SU-DHL-6 (cell line): Measurements from ENCODE around the gene XKR8.

Experiments used
- H2AFZ ChIP-seq: fragments of 200-600 bp; sonication (generic); 2 replicates; pipeline ENCODE4 v1.6.1; 2014; ENCODE audit warnings: low read depth, mild to moderate bottlenecking, moderate library complexity, mixed read lengths, antibody characterized with exemption, low read length; ENCODE audit not compliant: severe bottlenecking
- H3F3A ChIP-seq: fragments of 200-600 bp; shearing (Covaris generic); 2 replicates; pipeline ENCODE4 v1.6.0; 2016; ENCODE audit warnings: antibody characterized with exemption, mild to moderate bottlenecking; ENCODE audit not compliant: insufficient read depth
- H3K27ac ChIP-seq: fragments of 200-600 bp; sonication (generic); 2 replicates; pipeline ENCODE4 v1.5.1; 2016; ENCODE audit warnings: low read depth, mild to moderate bottlenecking, low read length, moderate library complexity, mixed read lengths
- H3K27me3 ChIP-seq: fragments of 200-600 bp; sonication (generic), shearing (Covaris generic); 2 replicates; pipeline ENCODE4 v1.6.0; 2014; ENCODE audit warnings: mild to moderate bottlenecking, low read length
- H3K36me3 ChIP-seq: fragments of 200-600 bp; sonication (generic); 2 replicates; pipeline ENCODE4 v1.6.1; 2014; ENCODE audit warnings: mild to moderate bottlenecking, low read length, mixed read lengths
- H3K4me2 ChIP-seq: fragments of 300-600, 200-600 bp; shearing (Covaris generic), sonication (generic); 2 replicates; pipeline ENCODE4 v1.6.0; 2014; ENCODE audit warnings: low read length, low read depth, mild to moderate bottlenecking; ENCODE audit not compliant: poor library complexity, severe bottlenecking
- H3K4me3 ChIP-seq: fragments of 200-600 bp; sonication (generic); 2 replicates; pipeline ENCODE4 v1.5.1; 2014; ENCODE audit warnings: antibody characterized with exemption, low read length, mild to moderate bottlenecking, mixed read lengths; ENCODE audit not compliant: insufficient read depth, poor library complexity, severe bottlenecking
- H3K79me2 ChIP-seq: fragments of 200-600 bp; sonication (generic); 2 replicates; pipeline ENCODE4 v1.6.1; 2014; ENCODE audit warnings: mild to moderate bottlenecking, low read length, moderate library complexity; ENCODE audit not compliant: insufficient read depth
- H3K9ac ChIP-seq: fragments of 200-600 bp; sonication (generic); 2 replicates; pipeline ENCODE4 v1.7.0; 2014; ENCODE audit warnings: mild to moderate bottlenecking, low read length
- H3K9me2 ChIP-seq: fragments of 200-600 bp; sonication (generic); replicated peaks from 2 replicates; pipeline ENCODE4 v1.6.1; 2014; ENCODE audit warnings: low read length; ENCODE audit not compliant: insufficient read depth
- H3K9me3 ChIP-seq: fragments of 200-600 bp; sonication (generic); 2 replicates; pipeline ENCODE4 v1.6.1; 2014; ENCODE audit warnings: low read length, mixed read lengths; ENCODE audit not compliant: insufficient read depth
- H4K20me1 ChIP-seq: fragments of 200-600 bp; sonication (generic); 2 replicates; pipeline ENCODE4 v1.6.1; 2014; ENCODE audit warnings: low read depth, mild to moderate bottlenecking, antibody characterized with exemption, low read length, moderate library complexity, mixed read lengths
- CTCF ChIP-seq: fragments of 200-600 bp; sonication (generic); IDR thresholded peaks from one replicate; pipeline ENCODE4 v1.5.1; 2017; ENCODE audit warnings: antibody characterized with exemption, mild to moderate bottlenecking, low read length, moderate library complexity; ENCODE audit not compliant: insufficient read depth, poor library complexity, severe bottlenecking
- EZH2phosphoT487 ChIP-seq: fragments of 200-600 bp; sonication (generic), shearing (Covaris generic); conservative IDR thresholded peaks from 2 replicates; pipeline ENCODE4 v1.6.1; 2018; ENCODE audit warnings: mild to moderate bottlenecking, antibody characterized with exemption, low read length, moderate library complexity, mixed read lengths

The XKR8 gene

GRCh38 chr1:27968692-27969091, 8.9 kb downstream of the XKR8 start:
- H3F3A ChIP-seq = peaks cover 10% of the 10 kb centered on the region; the same call in 1 of the 2 replicates
- no peak overlapping the region for H3K4me3 ChIP-seq
- H3K9me3 ChIP-seq = no peaks in the 10 kb centered on the region
- H3K79me2 ChIP-seq = no peaks in the 10 kb centered on the region
- 0 out of 2 replicates have a peak, but pooled peaks cover 4% of the 10 kb centered on the region for H3K36me3 ChIP-seq
- no peak overlapping the region for H3K9ac ChIP-seq
- no peaks in the 10 kb centered on the region for H3K27me3 ChIP-seq
- H2AFZ ChIP-seq = no peak overlapping the region
- no peaks in the 10 kb centered on the region for H4K20me1 ChIP-seq
- no peaks in the 10 kb centered on the region for H3K9me2 ChIP-seq
- no peak overlapping the region for H3K4me2 ChIP-seq
- TF ChIP-seq CTCF (no peak), EZH2phosphoT487 (no peak)
- H3K27ac ChIP-seq = no peak overlapping the region

- H3K27ac ChIP-seq = no peak overlapping the region
- no peak overlapping the region for H2AFZ ChIP-seq
- H3K36me3 ChIP-seq = peaks cover 13% of the 10 kb centered on the region; the same call in 1 of the 2 replicates
- peaks cover 10% of the 10 kb centered on the region; the same call in 1 of the 2 replicates for H3F3A ChIP-seq
- no peaks in the 10 kb centered on the region for H3K27me3 ChIP-seq
- no peak overlapping the region for H3K4me3 ChIP-seq
- H3K9me2 ChIP-seq = no peaks in the 10 kb centered on the region
- no peaks in the 10 kb centered on the region for H3K9me3 ChIP-seq
- no peak overlapping the region for H3K4me2 ChIP-seq
- TF ChIP-seq EZH2phosphoT487 (no peak), CTCF (no peak)
- H3K79me2 ChIP-seq = no peaks in the 10 kb centered on the region
- H4K20me1 ChIP-seq = no peaks in the 10 kb centered on the region
- H3K9ac ChIP-seq = no peak overlapping the region
Measured at GRCh38 chr1:27970401-27970800, 10.6 kb downstream of the XKR8 start.

GRCh38 chr1:27971674-27972073, 11.9 kb downstream of the XKR8 start:
- Histone ChIP-seq H3K79me2 (no peaks in the 10 kb centered on the region), H3K9ac (no peak overlapping the region), H3K27me3 (no peaks in the 10 kb centered on the region), H3K9me3 (no peaks in the 10 kb centered on the region), H2AFZ (no peak overlapping the region), H3K36me3 (peaks cover 13% of the 10 kb centered on the region; the same call in 1 of the 2 replicates), H3F3A (peaks cover 10% of the 10 kb centered on the region; the same call in 1 of the 2 replicates), H3K27ac (no peak overlapping the region), H3K4me2 (no peak overlapping the region), H4K20me1 (no peaks in the 10 kb centered on the region), H3K4me3 (no peak overlapping the region), H3K9me2 (no peaks in the 10 kb centered on the region)
- no peak for TF ChIP-seq EZH2phosphoT487
- TF ChIP-seq CTCF = no peak
